GM23338 (cell line): ENCODE results near the gene NR1H3. TPM values are rescaled to one million over a fixed set of nuclear protein-coding genes. Genes with fewer than 3 reads are reported as not detected.

Experiments used
- ATAC-seq: fragments of 200-7000 bp; cut with Tn5 transposase; 3 replicates; pipeline ENCODE4 v1.9.1; 2020
- DNase-seq: peaks from one replicate; pipeline ENCODE4 v3.0.0-alpha.2; 2015; ENCODE audit warnings: low spot score
- H2AFZ ChIP-seq: fragments of 200-600 bp; sonication (generic); 2 replicates; pipeline ENCODE4 v1.8.0; 2016; ENCODE audit warnings: antibody characterized with exemption, mild to moderate bottlenecking, moderate library complexity
- H3F3A ChIP-seq: fragments of 200-600 bp; sonication (generic); replicated peaks from 2 replicates; pipeline ENCODE4 v1.8.0; 2017; ENCODE audit warnings: antibody characterized with exemption, mixed run types, low read depth
- H3K27ac ChIP-seq: fragments of 200-600 bp; sonication (generic); 2 replicates; pipeline ENCODE4 v1.6.1; 2016; ENCODE audit warnings: low read depth
- H3K27me3 ChIP-seq: fragments of 200-600 bp; sonication (generic); 2 replicates; pipeline ENCODE4 v1.8.0; 2016; ENCODE audit warnings: mild to moderate bottlenecking, mixed run types, moderate library complexity; ENCODE audit not compliant: insufficient read depth
- H3K36me3 ChIP-seq: fragments of 200-600 bp; sonication (generic); 2 replicates; pipeline ENCODE4 v1.8.0; 2016; ENCODE audit warnings: mild to moderate bottlenecking; ENCODE audit not compliant: insufficient read depth
- H3K4me1 ChIP-seq: fragments of 200-600 bp; sonication (generic); 2 replicates; pipeline ENCODE4 v1.8.0; 2016; ENCODE audit warnings: mild to moderate bottlenecking, moderate library complexity; ENCODE audit not compliant: insufficient read depth
- H3K4me2 ChIP-seq: fragments of 200-600 bp; sonication (generic); 2 replicates; pipeline ENCODE4 v1.7.1; 2017; ENCODE audit warnings: mixed run types
- H3K4me3 ChIP-seq: fragments of 200-600 bp; sonication (generic); 2 replicates; pipeline ENCODE4 v1.6.1; 2016; ENCODE audit warnings: mixed run types
- H3K79me2 ChIP-seq: fragments of 200-600 bp; sonication (generic); replicated peaks from 2 replicates; pipeline ENCODE4 v1.8.0; 2017; ENCODE audit warnings: mild to moderate bottlenecking; ENCODE audit not compliant: insufficient read depth
- H3K9me2 ChIP-seq: fragments of 200-600 bp; sonication (generic); 2 replicates; pipeline ENCODE4 v1.8.0; 2017; ENCODE audit not compliant: insufficient read depth
- H4K20me1 ChIP-seq: fragments of 200-600 bp; sonication (generic); replicated peaks from 2 replicates; pipeline ENCODE4 v1.8.0; 2017; ENCODE audit warnings: mild to moderate bottlenecking; ENCODE audit not compliant: insufficient read depth
- H3K27ac Mint-ChIP-seq: 2 replicates; pipeline ENCODE4 v1.8.0; 2020; ENCODE audit warnings: inconsistent platforms, mild to moderate bottlenecking, moderate library complexity, mixed read lengths
- H3K27me3 Mint-ChIP-seq: 3 replicates; pipeline ENCODE4 v1.8.0; 2022; ENCODE audit warnings: low read depth, mild to moderate bottlenecking, moderate library complexity, mixed read lengths, inconsistent platforms; ENCODE audit not compliant: insufficient read depth, poor library complexity
- H3K36me3 Mint-ChIP-seq: 3 replicates; pipeline ENCODE4 v1.8.0; 2021; ENCODE audit warnings: low read depth, mild to moderate bottlenecking, inconsistent platforms, moderate library complexity, mixed read lengths
- H3K4me1 Mint-ChIP-seq: 3 replicates; pipeline ENCODE4 v1.8.0; 2020; ENCODE audit warnings: mild to moderate bottlenecking, inconsistent platforms, mixed read lengths
- H3K4me3 Mint-ChIP-seq: 3 replicates; pipeline ENCODE4 v1.8.0; 2021; ENCODE audit warnings: moderate library complexity, mild to moderate bottlenecking, inconsistent platforms, mixed read lengths
- H3K9me3 Mint-ChIP-seq: 3 replicates; pipeline ENCODE4 v1.8.0; 2020; ENCODE audit warnings: moderate library complexity, mild to moderate bottlenecking, inconsistent platforms, mixed read lengths
- EZH2phosphoT487 ChIP-seq: fragments of 200-600 bp; sonication (generic); IDR thresholded peaks from one replicate; pipeline ENCODE4 v1.8.1; 2018; ENCODE audit warnings: antibody characterized with exemption; ENCODE audit not compliant: unreplicated experiment
- JUNB ChIP-seq: IDR thresholded peaks from one replicate; pipeline ENCODE4 v1.6.1; 2016; ENCODE audit warnings: antibody characterized with exemption; ENCODE audit not compliant: unreplicated experiment
- NANOG ChIP-seq: IDR thresholded peaks from 2 replicates; pipeline ENCODE4 v1.6.1; 2016; ENCODE audit warnings: antibody characterized with exemption, borderline replicate concordance
- POLR2AphosphoS5 ChIP-seq: IDR thresholded peaks from 2 replicates; pipeline ENCODE4 v1.6.1; 2016; ENCODE audit warnings: antibody characterized with exemption, low read depth
- REST ChIP-seq: IDR thresholded peaks from one replicate; pipeline ENCODE4 v1.6.1; 2018; ENCODE audit warnings: antibody characterized with exemption; ENCODE audit not compliant: unreplicated experiment
- STAT1 ChIP-seq: IDR thresholded peaks from one replicate; pipeline ENCODE4 v1.6.1; 2016; ENCODE audit warnings: antibody characterized with exemption; ENCODE audit not compliant: unreplicated experiment
- ZNF114 ChIP-seq: fragments of 250-450 bp; sonication (Bioruptor Pico); IDR thresholded peaks from 2 replicates; pipeline ENCODE4 v1.5.0; 2020; ENCODE audit warnings: mild to moderate bottlenecking, moderate library complexity
- ZNF331 ChIP-seq: fragments of 250-450 bp; sonication (Bioruptor Pico); IDR thresholded peaks from 2 replicates; pipeline ENCODE4 v1.5.0; 2020; ENCODE audit warnings: low read depth, mild to moderate bottlenecking, moderate library complexity
- ZNF462 ChIP-seq: fragments of 250-450 bp; sonication (Bioruptor Pico); IDR thresholded peaks from 2 replicates; pipeline ENCODE4 v1.5.0; 2020; ENCODE audit warnings: mild to moderate bottlenecking, moderate library complexity
- polyA plus RNA-seq: library from polyadenylated mRNA; unstranded; fragments of >200 nt; fragmentation: Nextera tagmentation; extraction: Ambion mirVana; gene quantifications from 2 replicates; pipeline ENCODE4 v1.2.1, GENCODE V29; 2016
- total RNA-seq: library from RNA; depleted of rRNA; stranded (reverse); fragments of >200 nt; shearing (Covaris generic); gene quantifications from 2 replicates; pipeline ENCODE4 v1.2.3, GENCODE V29; 2014

The NR1H3 gene
- total and polyA plus RNA-seq, 2 experiments from 2014 or later: 16.5 to 23.7 TPM

GRCh38 chr11:47261291-47261800, 3.5 kb downstream of the NR1H3 start (continued):
- TF ChIP-seq ZNF462: no peak
- TF ChIP-seq POLR2AphosphoS5: no peak
- TF ChIP-seq NANOG: no peak

GRCh38 chr11:47264119-47264518, 6.3 kb downstream of the NR1H3 start:
- no peaks in the 10 kb centered on the region for H3K9me2 ChIP-seq
- no peak overlapping the region for H2AFZ ChIP-seq
- peaks cover 23% of the 10 kb centered on the region for H3K4me1 Mint-ChIP-seq
- no peaks in the 10 kb centered on the region for H3K9me3 Mint-ChIP-seq
- H3F3A ChIP-seq: peaks cover 19% of the 10 kb centered on the region
- H3K27me3 ChIP-seq: no peaks in the 10 kb centered on the region
- H3K4me1 ChIP-seq: peaks cover 28% of the 10 kb centered on the region
- H4K20me1 ChIP-seq: no peaks in the 10 kb centered on the region
- peaks cover 3% of the 10 kb centered on the region for H3K27me3 Mint-ChIP-seq
- no peak overlapping the region for H3K4me3 Mint-ChIP-seq
- no peaks in the 10 kb centered on the region; the same call in 2 of the 3 replicates for H3K36me3 Mint-ChIP-seq
- ATAC-seq (no peak), DNase-seq (no peak)
- peak overlapping the region; percentile 36; the same call in 1 of the 2 replicates for H3K27ac Mint-ChIP-seq
- H3K27ac ChIP-seq: no peak overlapping the region
- no peaks in the 10 kb centered on the region; the same call in 1 of the 2 replicates for H3K36me3 ChIP-seq
- no peaks in the 10 kb centered on the region for H3K79me2 ChIP-seq
- no peak overlapping the region for H3K4me3 ChIP-seq
- H3K4me2 ChIP-seq: no peak overlapping the region
- TF ChIP-seq REST (no peak), EZH2phosphoT487 (no peak), NANOG (no peak), STAT1 (no peak), POLR2AphosphoS5 (no peak), ZNF114 (CRISPR knock-in tag) (no peak), ZNF331 (CRISPR knock-in tag) (no peak), JUNB (no peak)
